Measurements from ENCODE around the gene TRMT6. TPM values are rescaled to one million over a fixed set of nuclear protein-coding genes. Genes with fewer than 3 reads are reported as not detected.

TRMT6 gene
- total and polyA plus RNA-seq, 2 donors (not counting 1 experiment from before 2014, with no cell fraction given) = 7.8 to 12.5 TPM

GRCh38 chr20:5947276-5947675 is 3.1 kb downstream of the TRMT6 start:
- Histone ChIP-seq H4K20me1 (ENCODE audit: control insufficient read depth, extremely low read depth, insufficient read depth, low read length) (no peaks in the 10 kb centered on the region), H3K9ac (ENCODE audit: insufficient read depth, low read length) (no peak overlapping the region), H3K79me2 (ENCODE audit: control insufficient read depth, insufficient read depth, low read length) (peaks cover 33% of the 10 kb centered on the region), H2AFZ (ENCODE audit: low read length) (no peak overlapping the region), H3K27me3 (ENCODE audit: control insufficient read depth, insufficient read depth, low read length) (no peaks in the 10 kb centered on the region), H3K27ac (ENCODE audit: insufficient read depth, low read length) (no peak overlapping the region), H3K4me1 (ENCODE audit: control insufficient read depth, extremely low read depth, insufficient read depth, low read length) (peaks cover 5% of the 10 kb centered on the region), H3K4me2 (ENCODE audit: extremely low read depth, insufficient read depth, low read length) (no peak overlapping the region), H3K36me3 (ENCODE audit: control insufficient read depth, insufficient read depth, low read length) (peaks cover 2% of the 10 kb centered on the region), H3K4me3 (replicated peaks in 1 of 4; ENCODE audit: control extremely low read depth in 1 of 4, insufficient read depth in 1 of 4, low read depth in 3 of 4, low read length in 4 of 4) (no peak overlapping the region), H3K9me3 (ENCODE audit: control insufficient read depth, insufficient read depth, low read depth, low read length) (no peaks in the 10 kb centered on the region)
- DNase-seq (ENCODE audit: low read depth in 2 of 2) = no peak
- TF ChIP-seq, protein P1, sequence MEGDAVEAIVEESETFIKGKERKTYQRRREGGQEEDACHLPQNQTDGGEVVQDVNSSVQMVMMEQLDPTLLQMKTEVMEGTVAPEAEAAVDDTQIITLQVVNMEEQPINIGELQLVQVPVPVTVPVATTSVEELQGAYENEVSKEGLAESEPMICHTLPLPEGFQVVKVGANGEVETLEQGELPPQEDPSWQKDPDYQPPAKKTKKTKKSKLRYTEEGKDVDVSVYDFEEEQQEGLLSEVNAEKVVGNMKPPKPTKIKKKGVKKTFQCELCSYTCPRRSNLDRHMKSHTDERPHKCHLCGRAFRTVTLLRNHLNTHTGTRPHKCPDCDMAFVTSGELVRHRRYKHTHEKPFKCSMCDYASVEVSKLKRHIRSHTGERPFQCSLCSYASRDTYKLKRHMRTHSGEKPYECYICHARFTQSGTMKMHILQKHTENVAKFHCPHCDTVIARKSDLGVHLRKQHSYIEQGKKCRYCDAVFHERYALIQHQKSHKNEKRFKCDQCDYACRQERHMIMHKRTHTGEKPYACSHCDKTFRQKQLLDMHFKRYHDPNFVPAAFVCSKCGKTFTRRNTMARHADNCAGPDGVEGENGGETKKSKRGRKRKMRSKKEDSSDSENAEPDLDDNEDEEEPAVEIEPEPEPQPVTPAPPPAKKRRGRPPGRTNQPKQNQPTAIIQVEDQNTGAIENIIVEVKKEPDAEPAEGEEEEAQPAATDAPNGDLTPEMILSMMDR (conservative IDR thresholded peaks at IDR 0.05 in 1 of 2, IDR thresholded peaks at IDR 0.05 in 1 of 2; ENCODE audit: low read depth in 1 of 2, low read length in 2 of 2) = no peak
- no peak for TF ChIP-seq EZH2 (IDR thresholded peaks at IDR 0.05; ENCODE audit: low read length, missing control alignments)

DNA sequence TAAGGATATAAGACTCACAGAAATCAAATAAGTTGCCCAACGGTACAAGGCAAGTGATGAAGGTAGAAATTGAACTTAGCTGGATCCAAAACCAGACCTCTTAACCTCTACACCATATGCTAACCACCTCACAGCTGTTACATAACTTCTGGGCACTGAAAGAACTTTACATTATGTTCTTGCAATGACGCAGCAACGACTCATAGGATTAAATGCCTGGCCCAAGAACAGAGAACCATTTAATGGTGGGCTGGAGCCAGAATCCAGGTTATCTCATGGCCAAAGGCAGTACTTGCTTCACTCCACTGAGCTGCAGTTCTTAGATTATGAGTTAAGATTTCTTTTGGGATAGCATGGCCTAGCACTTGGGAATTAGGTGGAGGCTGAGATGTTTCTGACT is 4.4 kb downstream of the TRMT6 start:
- no peak overlapping the region for H2AFZ ChIP-seq (ENCODE audit: low read length)
- H3K4me1 ChIP-seq (ENCODE audit: control insufficient read depth, extremely low read depth, insufficient read depth, low read length) = peaks cover 2% of the 10 kb centered on the region
- H3K79me2 ChIP-seq (ENCODE audit: control insufficient read depth, insufficient read depth, low read length) = peaks cover 21% of the 10 kb centered on the region
- TF ChIP-seq EZH2 (IDR thresholded peaks at IDR 0.05; ENCODE audit: low read length, missing control alignments) = no peak
- TF ChIP-seq, protein P1 (conservative IDR thresholded peaks at IDR 0.05 in 1 of 2, IDR thresholded peaks at IDR 0.05 in 1 of 2; ENCODE audit: low read depth in 1 of 2, low read length in 2 of 2) = no peak
- no peak overlapping the region for H3K9ac ChIP-seq (ENCODE audit: insufficient read depth, low read length)
- H3K36me3 ChIP-seq (ENCODE audit: control insufficient read depth, insufficient read depth, low read length) = peaks cover 5% of the 10 kb centered on the region
- H3K4me3 ChIP-seq (replicated peaks in 1 of 4; ENCODE audit: control extremely low read depth in 1 of 4, insufficient read depth in 1 of 4, low read depth in 3 of 4, low read length in 4 of 4) = no peak overlapping the region
- H4K20me1 ChIP-seq (ENCODE audit: control insufficient read depth, extremely low read depth, insufficient read depth, low read length) = no peaks in the 10 kb centered on the region
- peak; percentile 50 to 82 for DNase-seq (ENCODE audit: low read depth in 2 of 2)
- no peaks in the 10 kb centered on the region for H3K9me3 ChIP-seq (ENCODE audit: control insufficient read depth, insufficient read depth, low read depth, low read length)
- H3K27me3 ChIP-seq (ENCODE audit: control insufficient read depth, insufficient read depth, low read length) = no peaks in the 10 kb centered on the region
- no peak overlapping the region for H3K27ac ChIP-seq (ENCODE audit: insufficient read depth, low read length)
- H3K4me2 ChIP-seq (ENCODE audit: extremely low read depth, insufficient read depth, low read length) = no peak overlapping the region

DNA sequence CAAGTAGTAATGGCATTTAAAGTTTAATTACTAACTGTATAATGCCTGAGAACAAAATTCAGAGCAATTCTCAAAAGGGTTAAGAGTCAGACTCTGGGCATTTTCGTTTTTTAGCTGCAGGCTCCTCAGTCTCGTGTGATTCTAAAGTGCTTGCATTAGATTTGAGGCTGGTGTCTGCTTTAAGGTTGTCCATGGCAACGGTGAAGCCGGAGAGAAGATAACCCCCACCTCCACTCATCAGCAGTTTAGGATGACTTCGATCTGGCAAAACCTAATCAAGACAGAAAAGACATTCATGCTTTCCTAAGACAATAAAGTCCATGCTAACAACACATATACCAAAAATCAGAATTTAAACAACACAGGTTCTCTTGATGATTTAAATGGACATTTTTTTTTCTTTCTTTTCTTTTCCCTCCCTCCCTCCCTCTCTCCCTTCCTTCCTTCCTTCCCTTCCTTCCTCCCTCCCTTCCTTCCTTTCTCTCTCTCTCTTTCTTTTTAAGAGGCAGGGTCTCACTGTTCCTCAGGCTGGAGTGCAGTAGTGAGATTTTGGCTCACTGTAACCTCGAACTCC is 11.8 kb downstream of the TRMT6 start:
- TF ChIP-seq, protein P1 (conservative IDR thresholded peaks at IDR 0.05 in 1 of 2, IDR thresholded peaks at IDR 0.05 in 1 of 2; ENCODE audit: low read depth in 1 of 2, low read length in 2 of 2) = no peak
- TF ChIP-seq EZH2 (IDR thresholded peaks at IDR 0.05; ENCODE audit: low read length, missing control alignments) = no peak
- Histone ChIP-seq H3K4me2 (ENCODE audit: extremely low read depth, insufficient read depth, low read length) (no peak overlapping the region), H3K9me3 (ENCODE audit: control insufficient read depth, insufficient read depth, low read depth, low read length) (no peaks in the 10 kb centered on the region), H3K36me3 (ENCODE audit: control insufficient read depth, insufficient read depth, low read length) (peaks cover 11% of the 10 kb centered on the region), H4K20me1 (ENCODE audit: control insufficient read depth, extremely low read depth, insufficient read depth, low read length) (peaks cover 2% of the 10 kb centered on the region), H3K4me1 (ENCODE audit: control insufficient read depth, extremely low read depth, insufficient read depth, low read length) (no peaks in the 10 kb centered on the region), H3K4me3 (replicated peaks in 1 of 4; ENCODE audit: control extremely low read depth in 1 of 4, insufficient read depth in 1 of 4, low read depth in 3 of 4, low read length in 4 of 4) (no peak overlapping the region), H2AFZ (ENCODE audit: low read length) (no peak overlapping the region), H3K27me3 (ENCODE audit: control insufficient read depth, insufficient read depth, low read length) (no peaks in the 10 kb centered on the region), H3K9ac (ENCODE audit: insufficient read depth, low read length) (no peak overlapping the region), H3K27ac (ENCODE audit: insufficient read depth, low read length) (no peak overlapping the region), H3K79me2 (ENCODE audit: control insufficient read depth, insufficient read depth, low read length) (no peaks in the 10 kb centered on the region)
- DNase-seq (ENCODE audit: low read depth in 2 of 2) = no peak

All from fibroblast of lung (primary cell).